LHCN-M2 (cell line): Measurements from ENCODE around the gene SNAPC3. TPM values are rescaled to one million over a fixed set of nuclear protein-coding genes. Genes with fewer than 3 reads are reported as not detected.
A peak's percentile ranks its signal among the peaks of the same experiment; 100 is the strongest.
"Not testable (repeated sequence)": the region's sequence is repeated elsewhere in the genome, so short reads cannot be mapped to it uniquely, and the experiment has no call there.

Experiments used
- DNase-seq: peaks from one replicate; pipeline ENCODE4 v3.0.0-alpha.2; 2012; ENCODE audit warnings: low read depth
- polyA plus RNA-seq: library from polyadenylated mRNA; unstranded; fragments of >200 nt; gene quantifications from one replicate; pipeline ENCODE4 v1.2.1, GENCODE V29; 2012; ENCODE audit warnings: missing spikeins
- total RNA-seq: library from RNA; depleted of rRNA; stranded (reverse); fragments of >200 nt; gene quantifications from 2 replicates; pipeline ENCODE4 v1.2.3, GENCODE V29; 2014; rRNA removed

The SNAPC3 gene
- 41.0 and 42.3 TPM in 2 replicates for total RNA-seq
- 15.7 TPM for polyA plus RNA-seq

DNA sequence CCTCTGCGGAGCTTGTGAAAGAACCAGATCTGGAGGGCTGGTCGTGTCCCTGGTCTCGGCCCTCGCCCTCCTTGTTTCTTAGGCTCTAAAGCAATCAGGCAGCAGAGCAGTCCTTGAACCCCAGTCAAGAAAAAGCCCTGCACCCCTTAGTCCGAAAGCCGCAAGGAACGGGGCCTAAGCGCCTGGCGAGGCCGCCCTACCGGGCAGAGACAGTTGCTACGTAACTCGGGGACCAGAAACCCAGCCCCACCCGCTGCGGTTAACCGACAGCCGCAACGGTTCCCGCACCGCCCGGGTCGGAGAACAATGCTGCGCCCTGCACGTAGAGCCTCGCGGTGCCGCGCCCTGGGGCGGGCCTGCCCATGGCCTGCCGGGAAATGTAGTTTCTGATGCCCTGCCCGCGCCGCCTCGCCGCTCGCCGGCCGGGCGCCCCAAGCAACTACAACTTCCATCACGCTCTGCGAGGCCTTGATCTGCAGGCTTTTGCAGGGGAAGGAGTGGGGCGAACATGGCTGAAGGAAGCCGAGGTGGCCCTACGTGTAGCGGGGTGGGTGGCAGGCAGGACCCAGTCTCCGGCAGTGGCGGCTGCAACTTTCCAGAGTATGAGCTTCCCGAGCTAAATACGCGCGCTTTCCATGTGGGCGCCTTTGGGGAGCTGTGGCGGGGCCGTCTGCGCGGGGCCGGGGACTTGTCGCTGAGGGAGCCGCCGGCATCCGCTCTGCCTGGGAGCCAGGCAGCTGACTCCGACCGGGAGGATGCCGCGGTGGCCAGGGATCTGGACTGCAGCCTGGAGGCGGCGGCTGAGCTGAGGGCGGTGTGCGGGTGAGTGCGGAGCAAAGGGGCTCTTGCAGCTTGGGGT, at the start of gene SNAPC3:
SNAPC3 (plus strand) TSS at position 505 of the 859 bp plus-strand sequence; CDS start at position 509, 4 bp downstream.
- DNase-seq: peak; percentile 92

GRCh38 chr9:15373881-15374280, 48.8 kb upstream of the SNAPC3 start:
- DNase-seq: no peak

GRCh38 chr9:15374310-15374709, 48.4 kb upstream of the SNAPC3 start:
- DNase-seq: no peak

- DNase-seq: no peak
These were observed 47.9 kb upstream of the SNAPC3 start for GRCh38 chr9:15374825-15375224.

DNA sequence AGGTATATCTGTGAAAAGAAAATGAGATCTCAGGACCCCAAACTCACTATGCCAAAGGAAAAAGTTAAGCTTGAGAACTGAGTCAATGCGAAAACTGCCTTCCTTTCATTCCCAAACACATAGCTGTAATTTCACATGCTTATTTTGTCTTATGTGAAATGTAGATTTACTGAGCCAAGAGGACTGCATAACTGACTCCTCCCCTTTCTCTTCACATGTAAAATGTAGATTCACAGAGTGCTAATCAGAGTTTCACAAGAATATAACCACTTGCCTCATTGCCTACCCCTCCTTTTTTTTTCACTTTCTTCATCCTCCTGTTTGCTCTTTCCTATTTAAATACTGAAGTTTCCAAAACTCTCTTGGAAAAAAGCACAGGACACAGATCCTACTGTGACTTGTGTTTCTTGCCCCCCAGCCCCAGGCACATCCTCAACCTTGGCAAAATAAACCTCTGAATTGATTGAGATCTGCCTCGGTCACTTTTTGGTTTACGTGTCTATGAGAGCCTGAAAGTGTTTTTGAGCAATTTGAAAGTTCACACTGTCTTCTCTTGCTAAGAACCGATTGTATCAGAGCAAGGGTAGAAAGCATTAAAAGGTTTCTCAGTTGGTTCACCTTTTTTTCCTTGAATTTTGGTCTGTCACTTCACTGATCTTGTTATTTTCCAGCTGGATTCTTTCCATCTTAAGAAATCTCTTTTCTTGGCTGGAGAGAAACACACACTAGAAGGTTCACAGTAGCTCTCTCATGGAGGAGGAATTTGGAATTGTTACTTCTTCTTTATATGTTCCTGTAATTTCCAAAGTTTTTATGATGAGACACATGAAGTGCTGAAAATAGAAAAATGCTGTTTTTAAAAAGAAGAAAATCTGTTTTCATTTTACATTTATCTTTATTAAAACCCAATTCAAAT, 44.8 kb upstream of the SNAPC3 start:
- DNase-seq: no peak

DNA sequence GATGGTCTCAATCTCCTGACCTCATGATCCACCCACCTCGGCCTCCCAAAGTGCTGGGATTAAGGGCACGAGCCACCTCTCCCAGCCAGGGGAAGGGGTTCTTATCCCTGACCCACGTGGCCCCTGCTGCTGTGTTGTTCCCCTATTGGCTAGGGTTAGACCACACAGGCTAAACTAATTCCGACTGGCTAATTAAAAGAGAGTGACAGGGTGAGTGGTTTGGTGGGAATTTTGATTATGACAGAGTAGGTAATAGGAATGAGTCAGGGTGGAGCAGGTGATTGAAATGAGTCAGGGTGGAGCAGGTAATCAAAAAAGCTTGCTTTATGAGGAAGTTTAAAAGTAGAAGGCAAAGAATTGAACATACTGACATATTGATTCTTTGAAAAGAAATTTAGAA, 43.4 kb upstream of the SNAPC3 start:
- DNase-seq: not testable (repeated sequence)

DNA sequence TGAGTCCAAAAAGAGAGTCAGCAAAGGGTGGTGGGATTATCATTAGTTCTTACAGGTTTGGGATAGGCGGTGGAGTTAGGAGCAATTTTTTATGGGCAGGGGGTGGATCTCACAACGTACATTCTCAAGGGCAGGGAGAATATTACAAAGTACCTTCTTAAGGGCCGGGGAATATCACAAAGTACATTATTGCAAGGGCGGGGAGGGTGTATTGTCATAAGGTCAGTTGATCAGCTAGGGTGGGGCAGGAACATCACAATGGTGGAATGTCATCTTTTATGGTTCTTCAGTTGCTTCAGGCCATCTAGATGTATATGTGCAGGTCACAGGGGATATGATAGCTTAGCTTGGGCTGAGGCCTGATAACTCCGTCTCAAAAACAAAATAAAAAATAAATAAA, 42.8 kb upstream of the SNAPC3 start:
- not testable (repeated sequence) for DNase-seq

GRCh38 chr9:15381491-15381890, 41.2 kb upstream of the SNAPC3 start:
- no peak for DNase-seq

- no peak for DNase-seq
These were observed 36.2 kb upstream of the SNAPC3 start for GRCh38 chr9:15386465-15386864.

DNA sequence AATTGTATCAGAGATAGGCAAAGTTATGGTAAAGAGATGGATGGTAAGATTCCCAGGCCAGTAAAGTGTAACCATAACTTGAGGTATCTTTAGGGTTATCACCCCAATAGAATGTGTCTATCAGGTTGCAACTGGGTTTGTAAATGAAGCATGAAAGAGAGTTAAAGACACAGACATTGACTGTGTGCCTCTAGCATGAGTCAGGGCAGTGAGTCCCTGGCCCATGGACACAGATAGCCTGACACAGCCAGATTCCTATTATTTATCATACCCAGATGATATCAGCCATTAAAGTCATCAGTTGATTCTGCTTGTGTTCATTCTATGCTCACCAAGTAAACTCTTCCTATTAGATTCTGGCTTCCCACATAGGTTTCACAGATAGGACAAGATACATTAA, 33.5 kb upstream of the SNAPC3 start:
- DNase-seq: no peak

DNA sequence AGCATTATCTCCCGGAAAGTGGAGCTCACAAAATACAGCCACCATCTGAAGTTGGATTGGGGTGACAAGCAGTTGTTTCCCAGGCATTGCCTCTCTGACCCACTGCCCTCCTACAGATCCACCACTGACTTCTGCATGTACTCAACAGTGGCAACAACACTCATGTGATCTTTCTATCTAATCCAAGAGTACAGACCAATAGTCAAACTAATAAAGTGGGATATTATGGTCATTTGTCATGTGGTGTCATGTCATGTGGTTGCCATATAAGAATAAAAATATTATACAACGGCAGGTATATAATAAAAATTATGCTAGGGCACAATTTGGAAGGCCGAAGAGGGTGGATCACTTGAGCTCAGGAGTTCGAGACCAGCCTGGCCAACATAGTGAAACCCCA, 33.0 kb upstream of the SNAPC3 start:
- no peak for DNase-seq

- no peak for DNase-seq
These were observed 32.5 kb upstream of the SNAPC3 start for GRCh38 chr9:15390201-15390600.

- DNase-seq: no peak
These were observed 30.3 kb upstream of the SNAPC3 start for GRCh38 chr9:15392363-15392762.

- DNase-seq: no peak
These were observed 22.3 kb upstream of the SNAPC3 start for GRCh38 chr9:15400281-15400941.

DNA sequence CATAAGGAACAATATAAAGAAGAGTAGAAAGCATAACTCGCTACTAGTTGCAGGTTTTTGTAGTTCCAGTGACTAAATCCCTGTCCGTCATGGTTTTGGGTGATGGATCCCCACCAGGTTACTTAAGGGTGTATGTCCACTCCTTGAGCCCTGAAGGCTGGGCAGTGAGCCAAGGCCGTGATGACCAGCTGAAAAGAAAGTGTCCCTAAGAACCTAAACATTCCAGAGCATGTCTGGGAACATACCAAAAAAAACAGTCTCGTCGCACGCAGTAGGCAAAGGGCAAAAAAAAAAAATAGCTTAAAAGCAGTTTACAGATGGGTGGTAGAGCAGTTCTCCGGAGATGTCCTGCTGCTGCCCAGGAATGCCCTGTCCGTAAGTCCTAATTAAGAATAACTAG, 21.4 kb upstream of the SNAPC3 start:
- DNase-seq: no peak

GRCh38 chr9:15403155-15403554, 19.5 kb upstream of the SNAPC3 start:
- peak; percentile 9 for DNase-seq

- DNase-seq: no peak
These were observed 18.5 kb upstream of the SNAPC3 start for GRCh38 chr9:15404171-15404570.

GRCh38 chr9:15416880-15417279, 5.8 kb upstream of the SNAPC3 start:
- peak; percentile 41 for DNase-seq

DNA sequence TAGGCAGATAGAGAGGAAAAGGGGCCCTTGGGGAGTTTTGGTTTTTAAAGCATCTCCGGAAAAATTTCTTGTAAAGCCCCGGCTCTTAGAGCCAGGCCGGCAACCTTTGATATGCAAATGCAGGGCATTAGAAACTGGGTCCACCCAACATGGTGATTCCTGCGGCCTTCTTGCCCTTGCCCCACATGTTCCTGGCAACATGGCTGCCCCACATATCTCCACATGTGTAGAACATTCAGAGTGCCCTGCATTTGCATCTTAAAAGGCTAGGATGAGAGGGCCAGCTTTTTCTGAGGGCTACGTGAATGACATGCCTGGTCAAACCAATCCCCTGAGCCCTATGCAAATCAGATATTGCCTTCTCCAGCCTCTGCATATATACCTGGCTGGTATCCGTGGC, 5.0 kb upstream of the SNAPC3 start:
- no peak for DNase-seq

DNA sequence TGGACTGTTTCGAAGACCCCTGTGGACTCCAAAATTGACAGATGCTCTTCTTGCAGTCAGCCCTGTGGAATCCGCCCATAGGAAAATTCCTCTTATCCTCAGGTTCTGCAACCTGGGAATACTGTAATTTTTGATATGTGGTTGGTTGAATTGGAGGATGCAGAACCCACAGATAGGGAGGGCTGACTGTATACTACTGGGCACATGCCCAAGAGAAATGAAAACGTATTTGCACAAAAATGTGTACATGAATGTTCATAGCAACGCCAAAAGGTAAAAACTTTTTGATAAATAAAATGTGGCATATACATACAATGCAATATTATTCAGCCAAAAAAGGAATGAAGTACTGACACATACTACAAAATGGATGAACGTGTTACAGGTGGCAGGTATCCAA, 1.9 kb upstream of the SNAPC3 start:
- DNase-seq: no peak

DNA sequence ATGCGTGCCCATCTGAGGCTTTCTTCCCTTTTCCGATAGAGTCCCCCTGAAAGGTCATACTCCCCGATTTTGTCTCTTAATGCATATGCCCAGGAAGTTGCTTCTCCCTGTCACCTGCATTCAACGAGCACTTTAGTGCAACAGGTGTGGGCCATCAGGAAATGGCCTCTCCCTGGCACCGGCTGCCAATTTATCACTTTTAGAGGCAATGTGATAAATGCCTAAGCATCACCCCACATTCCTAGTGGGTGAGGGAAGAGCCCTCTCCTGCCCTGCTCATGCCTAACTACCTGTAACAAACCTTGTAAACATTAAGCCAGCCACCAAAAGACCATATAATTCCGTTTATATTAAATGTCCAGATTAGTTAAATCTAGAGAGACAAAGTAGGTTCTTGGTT, 1.1 kb upstream of the SNAPC3 start:
- DNase-seq: no peak

GRCh38 chr9:15421990-15422371, 695 bp upstream of the SNAPC3 start:
- DNase-seq: no peak
